DMS153 (cell line): ENCODE measurements around the gene EHF.
A peak's percentile ranks its signal among the peaks of the same experiment; 100 is the strongest.

Experiments used
- DNase-seq: peaks from one replicate; lab custom pipeline; 2025; lab: John Stamatoyannopoulos, UW

Gene EHF

DNA sequence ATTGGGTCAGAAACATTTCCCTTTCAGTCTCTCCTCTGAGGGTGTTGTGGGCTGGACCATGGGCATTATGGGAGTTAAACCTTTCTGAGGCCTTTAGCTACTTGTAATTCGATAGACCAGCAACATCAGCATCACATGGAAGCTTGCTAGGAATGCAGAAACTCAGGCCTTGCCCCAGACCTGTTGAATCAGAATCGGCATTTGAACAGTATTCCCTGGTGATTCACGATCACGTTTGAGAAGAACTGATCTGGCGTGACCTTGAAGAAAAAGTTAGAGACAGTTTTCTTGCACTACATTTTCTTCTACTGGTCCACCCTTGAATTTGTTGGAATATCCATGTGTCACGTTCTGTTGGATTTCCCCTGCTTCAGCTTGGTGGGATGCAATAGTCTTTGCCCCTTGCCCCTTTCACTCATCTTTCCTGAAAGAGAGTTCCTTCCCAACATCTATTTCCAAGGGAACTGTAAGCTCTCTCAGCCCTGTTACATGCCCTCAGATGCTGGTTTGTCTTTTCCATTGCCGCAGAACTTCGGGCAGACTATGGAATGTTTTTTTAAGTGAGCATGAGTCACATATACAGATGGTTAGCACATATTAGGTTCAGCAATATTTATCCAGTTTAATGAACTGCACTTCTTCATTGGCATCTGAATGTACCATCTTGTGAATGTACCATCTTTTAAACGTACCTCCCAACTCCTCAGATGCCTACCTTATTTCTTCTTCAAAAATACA lies 23.9 kb downstream of the EHF start:
- no peak for DNase-seq

DNA sequence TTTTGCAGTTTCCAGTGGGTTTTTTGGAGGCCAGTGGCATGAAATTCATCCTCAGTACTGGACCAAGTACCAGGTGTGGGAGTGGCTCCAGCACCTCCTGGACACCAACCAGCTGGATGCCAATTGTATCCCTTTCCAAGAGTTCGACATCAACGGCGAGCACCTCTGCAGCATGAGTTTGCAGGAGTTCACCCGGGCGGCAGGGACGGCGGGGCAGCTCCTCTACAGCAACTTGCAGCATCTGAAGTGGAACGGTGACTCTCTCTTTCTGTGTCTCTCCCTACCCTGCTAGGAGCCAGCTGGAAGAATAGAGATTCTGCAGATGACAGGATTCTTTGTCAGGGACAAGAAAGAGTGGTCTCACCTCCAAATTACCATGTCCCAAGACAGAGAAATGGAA lies 25.5 kb downstream of the EHF start:
- DNase-seq: no peak

DNA sequence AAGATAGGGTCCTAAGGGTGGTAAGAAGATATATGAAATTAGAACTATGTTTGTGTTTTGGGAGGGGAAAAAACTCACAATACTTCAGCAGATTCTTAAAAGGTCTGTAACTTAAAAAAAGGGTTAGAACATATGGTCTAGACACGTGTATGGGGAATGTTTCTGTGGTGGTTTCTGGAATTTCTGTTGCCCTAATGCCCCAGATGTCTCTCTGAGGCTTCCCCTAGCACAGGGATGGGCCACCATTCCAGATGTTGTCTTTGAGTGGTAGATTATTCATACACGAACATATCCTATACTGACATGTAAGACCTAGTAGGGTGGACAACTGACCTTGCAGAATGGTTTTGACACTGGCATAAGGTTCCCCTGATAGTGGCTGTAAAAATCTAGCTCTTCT lies 26.2 kb downstream of the EHF start:
- no peak for DNase-seq

DNA sequence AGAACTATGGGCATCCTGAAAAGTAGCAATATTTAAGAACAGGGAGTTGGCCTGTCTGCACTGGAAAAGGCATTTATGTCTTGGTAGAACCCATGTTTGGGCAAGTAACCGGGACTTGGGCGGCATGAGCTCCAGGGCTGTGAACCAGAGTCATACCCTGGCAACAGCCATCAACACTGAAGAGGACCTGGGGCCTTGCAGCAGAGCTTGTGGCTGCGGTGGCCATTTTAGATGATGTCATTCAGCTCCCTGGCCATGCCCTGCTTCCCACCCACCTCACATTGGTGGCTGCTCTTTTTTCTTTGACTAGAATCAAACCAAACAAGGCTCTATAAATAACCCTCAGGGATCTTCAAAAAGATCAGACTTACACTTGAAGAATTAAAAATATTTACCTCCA lies 26.6 kb downstream of the EHF start:
- no peak for DNase-seq

- DNase-seq: no peak
Measured at GRCh38 chr11:34648036-34648435, 27.1 kb downstream of the EHF start.

DNA sequence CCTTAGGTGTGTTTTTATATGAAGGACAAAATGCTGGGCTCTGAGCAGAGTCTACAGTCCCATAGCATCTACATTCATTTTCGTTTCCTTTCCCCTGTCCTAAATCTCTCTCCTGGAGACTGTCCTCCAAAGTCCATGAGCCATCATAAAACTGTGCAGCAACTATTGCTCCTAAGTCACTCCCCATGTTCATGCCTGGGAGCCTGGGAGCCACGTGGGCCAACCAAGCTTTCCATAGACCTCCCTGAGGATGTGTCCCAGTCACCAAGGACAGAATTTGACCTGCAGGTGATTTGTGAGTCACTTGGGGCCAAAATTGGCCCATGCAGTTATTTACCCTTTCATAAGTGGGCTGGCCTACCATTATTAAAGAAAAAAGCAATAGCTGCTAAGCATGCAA lies 28.7 kb downstream of the EHF start:
- no peak for DNase-seq

DNA sequence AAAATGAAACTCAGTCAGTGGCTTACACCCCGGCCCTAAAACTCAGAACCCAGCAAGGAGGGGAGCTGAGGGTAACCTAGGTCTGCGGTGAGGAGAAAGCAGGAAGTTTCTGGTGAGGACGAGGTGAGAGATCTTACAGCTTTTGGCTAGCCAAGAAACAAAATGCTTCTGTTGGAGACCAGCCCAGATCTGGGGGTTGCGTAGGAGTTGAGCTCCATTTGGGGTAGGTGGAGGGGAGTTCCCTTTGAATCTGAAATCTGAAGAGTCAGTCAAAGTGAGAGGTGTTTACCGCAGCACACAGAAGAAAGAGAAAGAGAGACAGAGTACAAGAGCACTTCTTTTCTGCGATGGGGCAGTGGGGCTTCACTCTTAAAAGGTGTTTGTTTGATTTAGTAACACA lies 29.6 kb downstream of the EHF start:
- no peak for DNase-seq

DNA sequence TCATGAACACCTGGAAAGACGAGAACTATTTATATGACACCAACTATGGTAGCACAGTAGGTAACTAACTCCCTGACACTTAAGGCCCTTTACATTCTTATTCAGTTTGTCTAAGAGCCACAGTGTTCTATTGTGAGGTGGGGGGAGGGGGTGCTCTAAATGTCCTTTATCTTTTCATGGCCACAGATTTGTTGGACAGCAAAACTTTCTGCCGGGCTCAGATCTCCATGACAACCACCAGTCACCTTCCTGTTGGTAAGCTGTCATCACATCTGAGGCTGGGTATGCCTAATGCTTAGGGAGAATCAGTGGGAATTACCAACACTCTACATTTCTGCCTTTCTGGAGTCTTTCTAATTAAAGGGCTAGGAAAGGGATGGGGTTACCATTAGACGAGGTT lies 30.7 kb downstream of the EHF start:
- no peak for DNase-seq

GRCh38 chr11:34652191-34652973 lies 31.5 kb downstream of the EHF start:
- no peak for DNase-seq

DNA sequence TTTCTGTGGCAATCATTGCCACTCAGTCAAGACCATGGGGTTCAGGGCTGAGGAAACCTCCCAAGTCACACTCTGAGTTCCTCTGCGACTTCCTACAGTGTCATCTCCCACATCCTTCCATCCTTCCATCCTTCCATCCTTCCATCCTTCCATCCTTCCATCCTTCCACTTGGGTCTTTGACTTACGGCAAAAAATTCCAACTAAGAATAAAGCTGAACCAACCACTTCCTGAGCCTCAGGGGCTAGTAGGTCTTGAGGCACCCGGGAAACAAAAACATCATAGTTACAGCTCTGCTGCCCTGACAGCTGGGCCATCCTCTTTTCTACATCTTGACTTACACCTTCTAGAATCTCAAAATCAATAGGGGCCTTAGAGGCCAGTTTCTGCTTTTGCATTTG lies 32.1 kb downstream of the EHF start:
- no peak for DNase-seq

- peak; percentile 35 for DNase-seq
Measured at GRCh38 chr11:34653851-34654482, 33.1 kb downstream of the EHF start.

GRCh38 chr11:34654483-34655334 lies 33.8 kb downstream of the EHF start:
- peak; percentile 92 for DNase-seq

GRCh38 chr11:34655335-34656008 lies 34.6 kb downstream of the EHF start:
- no peak for DNase-seq

GRCh38 chr11:34656062-34656720 lies 35.3 kb downstream of the EHF start:
- no peak for DNase-seq

DNA sequence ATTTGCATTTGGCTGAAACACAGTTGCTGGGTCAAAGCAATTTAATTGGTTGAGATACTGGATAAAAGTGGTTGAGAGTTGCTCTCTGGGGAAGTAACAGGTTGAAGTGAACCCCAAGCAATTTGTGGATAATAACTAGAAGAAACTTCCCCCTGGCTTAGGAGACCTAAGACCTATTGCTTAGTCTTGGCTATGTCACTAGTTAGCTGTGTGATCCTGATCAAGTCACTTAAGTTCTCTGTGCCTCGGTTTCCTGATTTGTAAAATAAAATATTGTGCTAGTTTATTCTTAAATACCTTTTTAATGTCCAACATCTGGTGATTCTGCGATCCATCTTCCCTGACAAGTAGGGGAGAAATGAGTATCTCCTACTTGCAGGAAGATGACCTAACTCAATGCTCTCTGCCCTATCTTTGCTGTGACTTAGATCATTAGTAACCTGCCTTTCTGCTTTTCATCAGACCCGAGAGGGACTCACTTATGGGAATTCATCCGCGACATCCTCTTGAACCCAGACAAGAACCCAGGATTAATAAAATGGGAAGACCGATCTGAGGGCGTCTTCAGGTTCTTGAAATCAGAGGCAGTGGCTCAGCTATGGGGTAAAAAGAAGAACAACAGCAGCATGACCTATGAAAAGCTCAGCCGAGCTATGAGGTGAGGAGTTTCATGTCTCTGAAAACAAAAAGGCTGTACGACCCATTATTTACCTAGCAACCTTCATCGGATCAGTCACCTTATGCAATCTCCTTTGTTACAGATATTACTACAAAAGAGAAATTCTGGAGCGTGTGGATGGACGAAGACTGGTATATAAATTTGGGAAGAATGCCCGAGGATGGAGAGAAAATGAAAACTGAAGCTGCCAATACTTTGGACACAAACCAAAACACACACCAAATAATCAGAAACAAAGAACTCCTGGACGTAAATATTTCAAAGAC lies 37.5 kb downstream of the EHF start:
- DNase-seq: peak; percentile 12

- no peak for DNase-seq
Measured at GRCh38 chr11:34659096-34659733, 38.3 kb downstream of the EHF start.

GRCh38 chr11:34665077-34665835 lies 44.4 kb downstream of the EHF start:
- DNase-seq: no peak

DNA sequence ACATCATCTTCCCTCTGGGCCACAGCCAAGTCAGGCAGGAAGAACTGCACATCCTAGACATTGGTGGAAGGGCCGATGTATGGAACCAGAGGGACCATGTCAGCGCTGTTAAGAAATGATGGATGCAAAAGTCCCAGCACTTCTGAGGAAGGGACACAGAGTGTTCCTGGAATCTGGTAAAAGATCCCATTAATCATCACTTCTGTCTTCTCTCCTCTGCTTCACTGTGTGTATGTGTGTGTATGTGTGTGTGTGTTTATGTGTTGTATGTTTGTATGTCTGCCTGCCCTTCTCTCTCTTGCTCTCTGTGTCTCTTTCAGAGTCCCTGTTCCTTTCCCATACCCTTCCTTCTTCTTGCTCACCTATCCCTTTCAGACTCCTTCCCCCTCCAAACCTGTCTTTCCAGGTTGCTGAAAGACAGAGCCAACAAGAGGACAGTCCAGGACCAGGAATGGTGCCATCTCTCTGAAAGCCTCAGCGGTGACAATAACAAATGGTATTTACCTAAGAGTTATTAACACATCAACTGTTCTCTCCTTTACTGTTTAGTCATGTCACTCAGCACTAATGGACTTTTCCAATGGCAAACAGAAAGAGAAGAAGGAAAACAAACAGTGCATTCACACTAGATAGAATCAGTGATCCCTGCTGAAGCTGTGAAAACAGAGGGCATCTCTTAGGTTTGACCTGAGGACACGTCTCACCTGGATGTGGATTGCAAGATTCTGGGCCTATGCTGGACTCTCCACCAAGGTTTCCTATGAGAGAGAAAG lies 47.1 kb downstream of the EHF start:
- peak; percentile 97 for DNase-seq
